ENCODE measurements around the gene STAT1.
"Not testable (repeated sequence)": the region's sequence is repeated elsewhere in the genome, so short reads cannot be mapped to it uniquely, and the experiment has no call there.

The STAT1 gene

DNA sequence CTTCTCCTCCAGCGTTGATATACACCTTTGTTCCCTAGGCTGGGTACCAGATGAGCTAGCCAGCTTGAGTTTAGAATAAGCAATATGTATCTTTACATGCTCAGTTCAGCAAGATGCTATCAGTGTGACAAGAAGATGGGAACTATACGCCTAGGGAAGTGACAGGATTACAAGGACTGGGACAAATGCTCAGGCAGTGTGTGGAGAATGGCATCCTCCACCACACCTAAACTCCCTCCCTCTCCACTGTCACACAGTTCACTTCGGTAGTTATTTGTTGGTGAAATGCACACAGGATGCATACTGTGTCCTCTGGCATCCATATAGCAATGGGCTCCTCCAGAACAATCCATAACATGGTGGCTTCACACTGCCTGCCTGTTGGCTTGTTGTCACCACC is 7.7 kb downstream of the STAT1 start:
- no peak for DNase-seq

DNA sequence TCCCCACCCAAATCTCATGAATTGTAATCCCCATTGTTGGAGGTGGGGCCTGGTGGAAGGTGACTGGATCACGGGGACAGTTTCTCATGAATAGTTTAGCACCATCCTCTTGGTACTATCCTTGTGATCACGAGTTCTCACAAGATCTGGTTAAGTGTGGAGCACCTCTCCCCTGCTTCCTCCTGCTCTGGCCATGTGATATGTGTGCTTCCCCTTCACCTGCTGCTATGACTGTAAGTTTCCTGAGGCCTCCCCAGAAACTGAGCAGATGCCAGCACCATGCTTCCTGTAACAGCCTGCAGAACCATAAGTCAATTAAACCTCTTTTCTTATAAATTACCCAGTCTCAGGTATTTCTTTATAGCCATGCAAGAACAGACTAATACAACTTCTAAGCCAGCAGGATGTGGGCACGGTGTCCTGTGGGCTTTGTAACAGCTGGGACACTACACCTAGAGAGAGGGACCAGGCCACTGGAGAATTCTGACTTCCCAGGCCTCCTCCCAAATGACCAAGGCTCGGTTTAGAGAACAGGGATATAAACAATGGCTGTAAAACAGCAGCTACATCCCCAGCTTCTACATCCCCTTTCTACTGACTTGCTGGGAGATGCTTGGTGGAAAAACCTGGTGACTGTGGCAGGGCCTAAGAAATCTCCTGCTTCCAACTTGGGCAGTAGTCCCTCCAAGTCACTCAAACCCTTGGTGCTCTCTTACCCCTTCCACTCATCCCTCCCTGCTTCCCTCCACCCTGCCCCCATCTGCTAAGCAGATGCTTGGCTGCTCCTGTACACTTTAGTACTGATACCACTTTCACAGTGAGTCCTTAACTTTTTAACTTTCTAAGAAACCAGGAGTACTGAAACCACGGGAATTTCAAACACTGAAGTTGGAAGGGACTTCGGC is 10.3 kb downstream of the STAT1 start:
- no peak for DNase-seq

DNA sequence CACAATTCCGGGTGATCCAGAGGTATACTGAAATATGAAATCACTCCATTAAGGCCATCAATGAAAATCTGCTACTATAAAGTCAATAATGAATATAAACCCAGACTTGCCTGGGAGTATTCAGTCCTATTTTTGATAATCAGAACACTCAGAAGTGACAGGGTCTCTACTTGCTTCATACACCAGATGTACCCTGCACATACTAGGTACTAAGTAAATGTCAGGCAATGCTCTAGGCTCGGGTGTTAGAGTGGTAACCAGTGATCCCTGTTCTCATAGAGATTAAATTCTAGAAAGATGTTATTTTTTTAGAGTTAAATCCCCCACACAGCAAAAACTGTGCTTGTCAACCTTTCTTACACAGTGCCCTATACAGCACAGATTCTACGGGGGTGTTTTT is 12.3 kb downstream of the STAT1 start:
- no peak for DNase-seq

GRCh38 chr2:191001032-191001431 is 12.9 kb downstream of the STAT1 start:
- no peak for DNase-seq

- no peak for DNase-seq
Measured at GRCh38 chr2:190999949-191000665, 13.9 kb downstream of the STAT1 start.

- no peak for DNase-seq
Measured at GRCh38 chr2:190999058-190999457, 14.9 kb downstream of the STAT1 start.

- DNase-seq = no peak
Measured at GRCh38 chr2:190997526-190998113, 16.4 kb downstream of the STAT1 start.

DNA sequence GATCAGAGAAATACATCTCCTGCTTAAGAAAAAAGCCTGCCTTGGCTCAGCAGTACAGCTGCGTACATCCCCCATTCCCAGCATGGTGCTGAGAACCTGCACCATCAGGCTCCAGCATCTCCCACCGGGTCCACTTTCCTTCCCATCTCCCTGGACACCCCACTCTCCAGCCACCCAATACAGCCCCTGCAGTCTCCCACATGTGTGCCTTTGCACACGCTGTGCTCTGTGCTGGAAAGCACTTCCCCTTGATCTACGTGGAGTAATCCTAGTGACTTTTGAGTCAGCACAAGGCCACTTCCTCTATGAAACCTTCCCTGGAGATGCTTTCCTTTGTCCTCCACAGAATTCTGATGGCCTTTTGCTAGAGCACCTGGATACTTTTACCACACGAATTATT is 17.0 kb downstream of the STAT1 start:
- no peak for DNase-seq

GRCh38 chr2:190996338-190996946 is 17.5 kb downstream of the STAT1 start:
- DNase-seq = no peak

DNA sequence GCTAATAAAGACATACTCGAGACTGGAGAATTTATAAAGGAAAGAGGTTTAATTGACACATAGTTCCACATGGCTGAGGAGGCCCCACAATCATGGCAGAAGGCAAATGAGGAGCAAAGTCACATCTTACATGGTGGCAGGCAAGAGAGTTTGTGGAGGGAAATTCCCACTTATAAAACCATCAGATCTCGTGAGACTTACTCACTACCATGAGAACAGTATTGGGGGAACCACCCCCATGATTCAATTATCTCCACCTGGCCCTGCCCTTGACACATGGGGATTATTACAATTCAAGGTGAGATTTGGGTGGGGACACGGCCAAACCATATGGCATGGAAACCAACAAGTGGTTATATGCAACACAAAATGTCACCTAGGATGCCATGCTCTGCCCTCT is 18.7 kb downstream of the STAT1 start:
- DNase-seq = not testable (repeated sequence)

- DNase-seq = no peak
Measured at GRCh38 chr2:190994148-190994547, 19.8 kb downstream of the STAT1 start.

- DNase-seq = no peak
Measured at GRCh38 chr2:190993292-190993643, 20.7 kb downstream of the STAT1 start.

GRCh38 chr2:190990132-190990531 is 23.8 kb downstream of the STAT1 start:
- DNase-seq = no peak

- no peak for DNase-seq
Measured at GRCh38 chr2:190988910-190989309, 25.1 kb downstream of the STAT1 start.

- no peak for DNase-seq
Measured at GRCh38 chr2:190987938-190988337, 26.0 kb downstream of the STAT1 start.

DNA sequence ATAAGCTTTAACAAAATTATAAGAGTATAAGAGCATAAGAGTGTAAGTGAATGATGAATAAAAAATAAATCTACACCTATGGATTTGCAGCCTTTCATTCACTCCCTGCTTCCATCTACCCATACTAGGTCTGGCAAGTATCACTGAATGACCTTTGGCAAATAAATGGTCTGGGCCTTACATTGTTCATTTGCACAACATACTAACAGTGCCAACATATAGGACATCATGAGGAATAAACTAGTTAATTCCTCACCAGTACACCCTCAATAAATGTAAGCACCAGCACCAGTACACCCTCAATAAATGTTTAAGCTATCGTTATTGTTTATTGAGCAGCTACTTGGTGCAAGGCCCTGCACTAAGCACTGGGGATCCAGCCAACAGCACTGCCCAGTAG is 26.9 kb downstream of the STAT1 start:
- no peak for DNase-seq

- DNase-seq = no peak
Measured at GRCh38 chr2:190986221-190986953, 27.6 kb downstream of the STAT1 start.

- DNase-seq = no peak
Measured at GRCh38 chr2:190984595-190984994, 29.4 kb downstream of the STAT1 start.

DNA sequence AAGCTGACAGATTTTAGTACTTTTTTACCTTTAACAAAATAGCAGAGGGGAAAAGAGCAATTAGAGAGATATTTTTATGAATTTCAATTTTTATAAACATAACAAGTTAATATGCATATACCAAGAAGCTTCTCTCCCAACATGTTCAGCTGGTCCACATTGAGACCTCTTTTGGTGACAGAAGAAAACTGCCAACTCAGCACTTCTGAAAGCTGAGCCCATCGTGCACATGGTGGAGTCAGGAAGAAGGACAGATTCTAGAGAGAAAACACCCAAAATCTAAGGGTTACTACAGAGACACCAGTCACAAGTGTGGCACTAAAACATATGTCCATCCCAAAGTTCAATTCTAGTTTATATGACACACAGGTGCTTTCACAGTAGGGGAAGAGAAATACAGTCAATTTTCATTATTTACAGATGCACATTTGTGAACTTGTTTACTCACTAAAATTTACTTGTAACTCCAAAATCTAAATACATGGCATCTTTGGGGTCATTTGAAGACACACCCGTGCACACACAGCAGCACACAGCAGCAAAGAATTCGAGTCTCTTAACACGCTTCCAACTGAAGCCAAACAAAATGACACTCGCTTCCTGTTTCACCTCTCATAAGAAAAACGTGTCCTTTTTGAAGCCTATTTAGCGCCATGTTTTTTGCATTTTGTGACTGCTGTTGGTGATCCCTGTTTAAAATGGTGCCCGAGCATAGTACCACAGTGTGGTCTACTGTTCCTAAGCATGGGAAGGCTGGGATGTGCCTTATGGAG is 31.5 kb downstream of the STAT1 start:
- DNase-seq = no peak

DNA sequence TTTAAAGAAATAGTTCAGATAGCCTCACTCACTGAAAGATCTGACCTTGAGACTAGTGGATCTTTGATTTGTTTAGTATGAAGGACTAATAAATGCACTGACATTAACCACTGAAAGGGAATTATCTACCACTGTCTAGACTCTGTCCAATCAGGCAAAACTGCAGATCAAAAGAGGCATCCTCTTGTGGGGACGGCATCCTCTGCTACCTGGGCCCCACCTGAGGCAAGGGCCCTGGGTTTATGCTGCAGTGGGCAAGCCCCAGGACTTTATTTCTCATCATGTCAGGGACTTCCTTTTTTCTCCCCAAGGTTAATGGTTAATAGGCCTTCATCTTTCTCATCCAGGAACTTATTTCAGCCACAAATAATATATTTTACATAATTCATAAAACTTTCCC is 32.2 kb downstream of the STAT1 start:
- no peak for DNase-seq

- no peak for DNase-seq
Measured at GRCh38 chr2:190981333-190981732, 32.6 kb downstream of the STAT1 start.

- no peak for DNase-seq
Measured at GRCh38 chr2:190980630-190981209, 33.3 kb downstream of the STAT1 start.
